GM19395 (cell line): Measurements from ENCODE around the gene RAB40A.
"Not testable (repeated sequence)": the region's sequence is repeated elsewhere in the genome, so short reads cannot be mapped to it uniquely, and the experiment has no call there.

Source experiments
- ATAC-seq: cut with Tn5 transposase; IDR thresholded peaks from one replicate; pipeline ENCODE4 v1.9.1; 2021; ENCODE audit warnings: mild to moderate bottlenecking, moderate library complexity; ENCODE audit not compliant: unreplicated experiment

Gene RAB40A

DNA sequence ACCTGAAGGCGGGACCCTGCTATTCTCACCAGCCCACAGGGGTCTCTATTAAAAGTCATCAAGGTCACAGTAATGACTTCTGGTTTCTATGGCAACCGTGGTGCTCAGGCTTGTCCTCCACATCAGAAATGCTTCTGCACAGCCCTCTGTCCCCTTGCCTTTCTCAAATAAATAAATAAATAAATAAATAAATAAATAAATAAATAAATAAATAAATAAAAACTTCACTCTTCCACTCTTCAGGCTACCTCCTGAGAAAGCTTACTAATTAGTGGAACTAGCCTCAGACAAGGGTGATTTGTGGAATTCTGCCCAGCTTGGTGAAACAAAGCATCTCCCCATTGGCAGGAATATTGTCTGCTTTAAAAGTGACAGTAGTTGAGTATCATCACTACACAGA, 5.5 kb upstream of the RAB40A start:
- ATAC-seq = no peak

DNA sequence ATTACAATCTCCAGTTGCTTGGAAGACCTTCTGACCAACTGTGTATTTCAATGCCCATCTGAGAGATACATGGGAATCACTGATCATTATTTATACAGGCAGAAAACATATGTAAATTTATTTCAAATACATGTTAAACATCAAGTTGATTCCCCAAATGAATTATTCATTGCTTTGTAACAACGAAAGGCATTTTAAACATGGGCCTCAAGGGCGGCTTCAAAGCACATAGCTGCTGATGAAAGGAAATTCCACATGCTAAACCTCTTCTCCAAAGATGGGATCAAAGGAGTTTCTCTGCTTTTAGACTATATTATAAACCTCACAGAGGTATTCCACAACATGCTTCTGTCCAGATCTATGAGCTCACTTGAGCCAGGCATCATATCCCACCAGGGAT, 4.3 kb upstream of the RAB40A start:
- no peak for ATAC-seq

DNA sequence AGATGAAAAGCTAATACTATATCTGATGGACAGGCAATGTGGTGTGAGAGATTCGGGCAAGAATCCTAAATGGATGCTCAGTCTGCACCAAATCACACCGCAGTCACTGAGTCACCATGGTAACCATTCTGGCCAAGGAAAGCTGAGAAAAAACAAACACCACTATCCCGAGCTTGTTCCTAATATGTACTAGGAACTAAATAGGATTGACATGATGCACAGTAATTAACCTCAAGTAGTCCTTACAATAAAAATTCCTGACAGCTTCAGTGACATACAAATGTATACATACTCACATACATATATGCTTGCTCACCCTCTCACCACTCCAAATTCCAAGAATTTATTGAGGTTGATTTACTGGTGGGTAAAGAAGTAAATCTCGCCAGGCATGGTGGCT, 1.1 kb upstream of the RAB40A start:
- ATAC-seq = no peak

DNA sequence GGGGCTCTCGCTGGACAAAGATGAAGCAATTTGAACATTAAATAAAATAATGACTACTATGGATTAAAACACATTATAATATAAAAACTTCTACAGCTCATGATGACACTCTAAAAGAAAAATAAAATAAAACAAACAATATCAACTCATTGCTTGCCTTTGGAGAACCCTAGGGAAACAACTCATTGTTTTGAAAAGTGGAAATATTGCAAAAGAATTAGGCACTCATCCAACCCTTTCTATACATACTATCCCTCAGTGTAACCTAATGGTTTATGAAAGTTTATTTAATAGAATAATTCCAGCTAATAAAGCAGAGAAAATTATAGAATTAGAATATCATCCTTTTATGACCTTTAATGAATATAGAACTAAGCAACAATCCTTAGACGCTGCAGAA, 718 bp downstream of the RAB40A start:
- ATAC-seq = no peak

- ATAC-seq = no peak
Observed at GRCh38 chrX:103517246-103517645, 2.0 kb downstream of the RAB40A start.

GRCh38 chrX:103513476-103514108, 5.7 kb downstream of the RAB40A start:
- ATAC-seq = no peak

DNA sequence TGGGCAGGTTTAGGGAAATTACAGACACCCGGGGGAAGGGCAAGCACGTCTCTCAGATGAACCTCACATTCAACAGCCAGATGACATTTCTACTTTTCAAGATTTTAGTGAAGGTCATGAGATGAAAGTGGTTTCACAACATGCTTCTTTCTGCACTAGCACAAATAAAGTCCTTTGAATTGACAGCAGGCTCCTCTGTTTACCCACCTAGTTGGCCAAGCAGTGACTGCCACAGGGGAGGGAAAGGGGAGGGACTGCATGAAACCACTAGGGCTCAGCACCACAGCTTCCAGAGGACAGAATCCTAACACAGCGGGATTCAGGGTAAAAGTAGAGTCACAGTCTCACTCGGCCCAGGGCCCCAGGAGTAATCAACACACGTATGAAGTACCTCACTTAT, 6.2 kb downstream of the RAB40A start:
- no peak for ATAC-seq

DNA sequence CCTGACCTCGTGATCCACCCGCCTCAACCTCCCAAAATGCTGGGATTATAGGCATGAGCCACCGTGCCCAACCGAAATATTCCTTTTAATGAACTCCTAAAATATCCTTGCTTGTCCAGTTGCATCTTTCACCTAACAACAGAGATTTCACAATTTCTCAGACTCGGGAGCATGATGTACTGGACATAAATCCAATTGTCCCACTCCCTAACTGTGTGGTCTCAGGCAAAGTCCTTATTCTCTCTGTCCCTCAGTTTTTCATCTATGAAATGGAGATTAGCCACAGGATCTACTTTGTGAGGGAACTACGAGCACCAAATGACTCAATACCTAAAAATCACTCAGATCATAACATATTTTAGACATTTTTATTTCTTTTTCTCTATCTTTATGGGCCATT, 9.3 kb downstream of the RAB40A start:
- no peak for ATAC-seq

GRCh38 chrX:103503853-103504207, 15.5 kb downstream of the RAB40A start:
- no peak for ATAC-seq

DNA sequence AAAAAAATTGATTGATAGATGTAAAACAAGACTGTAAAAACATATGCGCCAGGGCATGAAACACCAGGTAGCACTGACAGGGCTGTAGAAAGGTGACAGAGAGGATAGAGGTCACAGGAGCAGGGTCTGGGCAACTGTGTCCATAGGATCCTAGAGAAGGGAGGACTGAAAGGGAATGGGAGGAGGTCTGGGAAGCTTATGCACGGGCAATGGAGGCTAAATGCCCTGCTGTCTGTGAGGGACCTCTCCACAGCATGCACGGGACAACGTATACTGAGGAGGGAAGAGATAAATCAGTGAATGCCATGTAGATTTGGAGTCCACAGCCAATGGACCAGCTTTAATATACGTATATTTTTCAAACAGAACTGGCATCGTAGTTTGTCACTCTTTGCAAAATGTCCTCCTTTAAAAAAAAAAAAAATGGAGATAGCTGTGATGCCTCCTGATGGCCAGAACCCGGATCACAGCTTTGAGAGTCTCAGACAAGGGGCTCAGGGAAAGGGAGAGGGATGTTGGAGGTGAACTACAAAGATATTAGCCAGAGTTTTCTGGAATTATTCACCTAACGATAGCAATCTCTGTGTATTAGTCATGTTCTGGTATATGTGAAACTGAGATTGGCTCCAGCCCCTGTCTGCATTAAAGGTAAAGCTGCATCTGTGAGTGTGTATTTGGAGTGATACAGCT, 16.0 kb downstream of the RAB40A start:
- ATAC-seq = no peak

DNA sequence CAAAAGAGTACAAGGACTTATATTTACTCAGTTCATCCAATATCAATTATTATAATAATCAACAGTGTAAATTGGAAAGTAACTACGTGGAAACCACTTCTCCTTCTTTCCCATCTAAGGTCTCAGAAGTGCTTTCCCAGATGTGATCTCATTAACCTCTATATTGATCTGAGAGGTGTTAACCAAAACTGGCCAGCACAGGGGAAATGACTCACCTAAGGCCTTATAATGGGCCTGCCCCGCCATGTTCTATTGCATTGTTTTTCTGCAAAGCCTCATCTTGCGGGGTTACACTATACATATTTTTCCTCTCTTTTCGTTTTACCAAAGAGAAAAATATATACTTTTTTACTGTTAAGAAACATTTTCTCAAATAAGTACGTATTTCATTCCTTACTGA, 20.5 kb downstream of the RAB40A start:
- ATAC-seq = no peak

DNA sequence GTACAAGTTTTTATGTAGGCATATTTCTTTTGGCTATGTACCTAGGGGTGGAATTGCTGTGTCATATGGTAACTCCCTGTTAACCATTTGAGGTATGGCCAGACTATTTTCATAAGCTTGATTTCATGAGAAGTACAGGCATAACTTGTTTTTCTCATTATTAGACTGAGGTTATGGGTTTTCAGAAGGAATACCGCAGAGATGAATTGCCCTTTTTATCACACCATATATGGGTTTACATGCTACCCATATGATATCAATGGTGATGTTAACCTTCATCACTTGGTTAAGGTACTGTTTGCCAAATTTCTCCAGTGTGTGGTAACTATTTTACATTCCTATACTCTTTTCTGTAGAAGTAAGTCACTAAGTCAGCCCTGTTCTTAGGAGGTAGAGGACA, 23.5 kb downstream of the RAB40A start:
- ATAC-seq = no peak

GRCh38 chrX:103493578-103493977, 25.7 kb downstream of the RAB40A start:
- not testable (repeated sequence) for ATAC-seq

- ATAC-seq = not testable (repeated sequence)
Observed at GRCh38 chrX:103489733-103490132, 29.6 kb downstream of the RAB40A start.

DNA sequence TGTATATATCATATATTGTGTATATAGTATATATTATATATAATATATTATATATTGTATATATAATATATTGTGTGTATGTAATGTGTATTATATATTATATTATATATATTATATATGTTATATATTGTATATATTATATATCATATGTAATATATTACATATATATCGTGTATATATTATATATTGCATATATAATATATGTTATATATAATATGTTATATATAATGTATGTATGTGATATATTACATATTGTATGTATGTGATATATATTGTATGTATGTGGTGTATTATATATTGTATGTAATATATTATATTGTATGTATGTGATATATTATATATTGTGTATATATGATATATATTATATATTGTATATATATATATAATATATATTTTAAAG, 30.5 kb downstream of the RAB40A start:
- ATAC-seq = no peak

- no peak for ATAC-seq
Observed at GRCh38 chrX:103488332-103488731, 31.0 kb downstream of the RAB40A start.

GRCh38 chrX:103483720-103484119, 35.6 kb downstream of the RAB40A start:
- no peak for ATAC-seq

- ATAC-seq = no peak
Observed at GRCh38 chrX:103480526-103480925, 38.8 kb downstream of the RAB40A start.

GRCh38 chrX:103477496-103477895, 41.8 kb downstream of the RAB40A start:
- no peak for ATAC-seq

DNA sequence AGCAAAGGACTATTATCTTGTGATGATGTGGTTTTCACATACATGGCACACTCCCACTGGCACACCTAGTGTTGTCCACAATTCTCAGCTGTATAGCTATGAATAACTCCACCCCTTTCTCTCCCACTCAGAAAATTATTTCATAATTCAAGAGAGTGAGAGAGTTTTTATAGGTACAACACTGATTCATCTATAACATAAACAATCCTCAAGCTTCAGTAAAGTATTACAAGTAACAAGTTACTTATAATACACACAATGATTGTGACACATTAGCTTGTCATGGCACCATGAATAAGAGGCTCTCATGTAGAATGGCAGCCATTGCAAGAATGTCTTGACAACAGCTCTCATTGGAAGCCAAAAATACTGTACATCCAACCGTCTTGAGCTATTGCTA, 43.9 kb downstream of the RAB40A start:
- ATAC-seq = no peak

GRCh38 chrX:103469977-103470376, 49.3 kb downstream of the RAB40A start:
- ATAC-seq = not testable (repeated sequence)

GRCh38 chrX:103467887-103468286, 51.4 kb downstream of the RAB40A start:
- no peak for ATAC-seq

DNA sequence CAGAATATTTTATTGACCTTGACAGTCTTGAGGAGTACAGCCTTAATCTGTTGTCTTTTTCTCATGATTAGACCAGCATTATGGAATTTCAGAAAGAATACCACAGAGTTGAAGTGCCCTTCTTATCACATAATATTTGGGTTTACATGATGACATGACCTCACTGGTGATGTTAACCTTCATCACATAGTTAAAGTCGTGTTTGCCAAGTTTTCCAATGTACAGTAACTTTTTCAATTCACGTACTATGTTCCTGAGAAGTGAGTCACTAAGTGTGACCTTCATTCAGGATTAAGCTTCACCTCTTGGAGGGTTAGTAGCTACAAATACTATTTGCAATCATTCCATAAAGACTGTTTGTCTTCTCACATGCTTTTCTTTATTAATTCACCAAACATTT, 52.1 kb downstream of the RAB40A start:
- ATAC-seq = no peak
